GM23338 (cell line): ENCODE results near the gene CDYL2. TPM values are rescaled to one million over a fixed set of nuclear protein-coding genes. Genes with fewer than 3 reads are reported as not detected.
A peak's percentile ranks its signal among the peaks of the same experiment; 100 is the strongest.

Experiments used
- ATAC-seq: fragments of 200-7000 bp; cut with Tn5 transposase; 3 replicates; pipeline ENCODE4 v1.9.1; 2020
- DNase-seq: peaks from one replicate; pipeline ENCODE4 v3.0.0-alpha.2; 2015; ENCODE audit warnings: low spot score
- H2AFZ ChIP-seq: fragments of 200-600 bp; sonication (generic); 2 replicates; pipeline ENCODE4 v1.8.0; 2016; ENCODE audit warnings: antibody characterized with exemption, mild to moderate bottlenecking, moderate library complexity
- H3F3A ChIP-seq: fragments of 200-600 bp; sonication (generic); replicated peaks from 2 replicates; pipeline ENCODE4 v1.8.0; 2017; ENCODE audit warnings: antibody characterized with exemption, mixed run types, low read depth
- H3K27ac ChIP-seq: fragments of 200-600 bp; sonication (generic); 2 replicates; pipeline ENCODE4 v1.6.1; 2016; ENCODE audit warnings: low read depth
- H3K27me3 ChIP-seq: fragments of 200-600 bp; sonication (generic); 2 replicates; pipeline ENCODE4 v1.8.0; 2016; ENCODE audit warnings: mild to moderate bottlenecking, mixed run types, moderate library complexity; ENCODE audit not compliant: insufficient read depth
- H3K36me3 ChIP-seq: fragments of 200-600 bp; sonication (generic); 2 replicates; pipeline ENCODE4 v1.8.0; 2016; ENCODE audit warnings: mild to moderate bottlenecking; ENCODE audit not compliant: insufficient read depth
- H3K4me1 ChIP-seq: fragments of 200-600 bp; sonication (generic); 2 replicates; pipeline ENCODE4 v1.8.0; 2016; ENCODE audit warnings: mild to moderate bottlenecking, moderate library complexity; ENCODE audit not compliant: insufficient read depth
- H3K4me2 ChIP-seq: fragments of 200-600 bp; sonication (generic); 2 replicates; pipeline ENCODE4 v1.7.1; 2017; ENCODE audit warnings: mixed run types
- H3K4me3 ChIP-seq: fragments of 200-600 bp; sonication (generic); 2 replicates; pipeline ENCODE4 v1.6.1; 2016; ENCODE audit warnings: mixed run types
- H3K79me2 ChIP-seq: fragments of 200-600 bp; sonication (generic); replicated peaks from 2 replicates; pipeline ENCODE4 v1.8.0; 2017; ENCODE audit warnings: mild to moderate bottlenecking; ENCODE audit not compliant: insufficient read depth
- H3K9me2 ChIP-seq: fragments of 200-600 bp; sonication (generic); 2 replicates; pipeline ENCODE4 v1.8.0; 2017; ENCODE audit not compliant: insufficient read depth
- H4K20me1 ChIP-seq: fragments of 200-600 bp; sonication (generic); replicated peaks from 2 replicates; pipeline ENCODE4 v1.8.0; 2017; ENCODE audit warnings: mild to moderate bottlenecking; ENCODE audit not compliant: insufficient read depth
- H3K27ac Mint-ChIP-seq: 2 replicates; pipeline ENCODE4 v1.8.0; 2020; ENCODE audit warnings: inconsistent platforms, mild to moderate bottlenecking, moderate library complexity, mixed read lengths
- H3K27me3 Mint-ChIP-seq: 3 replicates; pipeline ENCODE4 v1.8.0; 2022; ENCODE audit warnings: low read depth, mild to moderate bottlenecking, moderate library complexity, mixed read lengths, inconsistent platforms; ENCODE audit not compliant: insufficient read depth, poor library complexity
- H3K36me3 Mint-ChIP-seq: 3 replicates; pipeline ENCODE4 v1.8.0; 2021; ENCODE audit warnings: low read depth, mild to moderate bottlenecking, inconsistent platforms, moderate library complexity, mixed read lengths
- H3K4me1 Mint-ChIP-seq: 3 replicates; pipeline ENCODE4 v1.8.0; 2020; ENCODE audit warnings: mild to moderate bottlenecking, inconsistent platforms, mixed read lengths
- H3K4me3 Mint-ChIP-seq: 3 replicates; pipeline ENCODE4 v1.8.0; 2021; ENCODE audit warnings: moderate library complexity, mild to moderate bottlenecking, inconsistent platforms, mixed read lengths
- H3K9me3 Mint-ChIP-seq: 3 replicates; pipeline ENCODE4 v1.8.0; 2020; ENCODE audit warnings: moderate library complexity, mild to moderate bottlenecking, inconsistent platforms, mixed read lengths
- CREB1 ChIP-seq: fragments of 250-450 bp; sonication (Bioruptor Pico); IDR thresholded peaks from 2 replicates; pipeline ENCODE4 v1.5.0; 2020; ENCODE audit warnings: low read depth, mild to moderate bottlenecking, moderate library complexity
- EZH2 ChIP-seq: fragments of 200-600 bp; sonication (generic); IDR thresholded peaks from one replicate; pipeline ENCODE4 v1.8.0; 2017; ENCODE audit warnings: antibody characterized with exemption, mild to moderate bottlenecking, low read depth; ENCODE audit not compliant: unreplicated experiment
- EZH2phosphoT487 ChIP-seq: fragments of 200-600 bp; sonication (generic); IDR thresholded peaks from one replicate; pipeline ENCODE4 v1.8.1; 2018; ENCODE audit warnings: antibody characterized with exemption; ENCODE audit not compliant: unreplicated experiment
- JUNB ChIP-seq: IDR thresholded peaks from one replicate; pipeline ENCODE4 v1.6.1; 2016; ENCODE audit warnings: antibody characterized with exemption; ENCODE audit not compliant: unreplicated experiment
- NANOG ChIP-seq: IDR thresholded peaks from 2 replicates; pipeline ENCODE4 v1.6.1; 2016; ENCODE audit warnings: antibody characterized with exemption, borderline replicate concordance
- POLR2AphosphoS5 ChIP-seq: IDR thresholded peaks from 2 replicates; pipeline ENCODE4 v1.6.1; 2016; ENCODE audit warnings: antibody characterized with exemption, low read depth
- STAT1 ChIP-seq: IDR thresholded peaks from one replicate; pipeline ENCODE4 v1.6.1; 2016; ENCODE audit warnings: antibody characterized with exemption; ENCODE audit not compliant: unreplicated experiment
- ZNF114 ChIP-seq: fragments of 250-450 bp; sonication (Bioruptor Pico); IDR thresholded peaks from 2 replicates; pipeline ENCODE4 v1.5.0; 2020; ENCODE audit warnings: mild to moderate bottlenecking, moderate library complexity
- ZNF331 ChIP-seq: fragments of 250-450 bp; sonication (Bioruptor Pico); IDR thresholded peaks from 2 replicates; pipeline ENCODE4 v1.5.0; 2020; ENCODE audit warnings: low read depth, mild to moderate bottlenecking, moderate library complexity
- polyA plus RNA-seq: library from polyadenylated mRNA; unstranded; fragments of >200 nt; fragmentation: Nextera tagmentation; extraction: Ambion mirVana; gene quantifications from 2 replicates; pipeline ENCODE4 v1.2.1, GENCODE V29; 2016
- total RNA-seq: library from RNA; depleted of rRNA; stranded (reverse); fragments of >200 nt; shearing (Covaris generic); gene quantifications from 2 replicates; pipeline ENCODE4 v1.2.3, GENCODE V29; 2014
- TF ChIP-seq, protein P1 (sequence below): IDR thresholded peaks from 2 replicates; pipeline ENCODE4 v1.6.1; 2016; ENCODE audit warnings: antibody characterized with exemption
- TF ChIP-seq, protein P2 (sequence below), 2 experiments: fragments of 200-600 bp in 1 of 2; sonication (generic) in 1 of 2; conservative IDR thresholded peaks; 2 replicates each; pipeline versions ENCODE4 v1.5.1 to v1.6.1; 2016 to 2017; ENCODE audit warnings: antibody characterized with exemption in 2 of 2, low read depth in 2 of 2, mild to moderate bottlenecking in 2 of 2, moderate library complexity in 1 of 2
- TF ChIP-seq, protein P3 (sequence below): IDR thresholded peaks from one replicate; pipeline ENCODE4 v1.6.1; 2018; ENCODE audit warnings: antibody characterized with exemption; ENCODE audit not compliant: unreplicated experiment
- TF ChIP-seq, protein P4 (sequence below): fragments of 250-450 bp; sonication (Bioruptor Pico); IDR thresholded peaks from 2 replicates; pipeline ENCODE4 v1.5.0; 2020; ENCODE audit warnings: mild to moderate bottlenecking, moderate library complexity

Gene CDYL2
- total and polyA plus RNA-seq, 2 experiments from 2014 or later, result 0.82 to 4.3 TPM

DNA sequence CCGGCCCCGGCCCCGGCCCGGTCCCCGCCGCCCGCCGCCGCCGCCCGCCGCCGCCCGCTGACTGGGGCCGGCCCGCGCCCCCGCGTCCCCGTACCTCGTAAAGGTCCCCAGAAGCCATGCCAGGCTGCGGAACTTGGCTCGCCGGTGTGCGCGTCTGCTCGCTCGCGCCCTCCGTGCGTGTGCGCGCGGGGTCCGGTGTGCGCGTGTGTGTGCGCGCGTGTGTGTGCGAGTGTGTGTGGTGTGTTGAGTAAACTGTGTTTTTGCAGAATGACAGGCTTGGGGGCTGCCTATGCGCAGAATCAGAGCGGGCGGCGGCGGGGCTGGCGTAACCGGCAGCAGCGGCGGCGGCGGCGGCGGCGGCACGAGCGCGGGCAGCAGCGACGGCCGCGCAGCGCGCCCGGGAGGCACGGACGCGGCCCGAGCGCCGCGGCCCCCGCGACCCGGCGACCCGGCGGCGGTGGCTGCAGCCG lies 307 bp downstream of the CDYL2 start:
- Mint-ChIP-seq H3K36me3 (no peaks in the 10 kb centered on the region), H3K4me3 (peak overlapping the region; percentile 90), H3K9me3 (no peaks in the 10 kb centered on the region), H3K27ac (no peak overlapping the region), H3K27me3 (peaks cover 22% of the 10 kb centered on the region), H3K4me1 (no peaks in the 10 kb centered on the region)
- ATAC-seq, result peak; percentile 30
- H3K27me3 ChIP-seq, result peaks cover 27% of the 10 kb centered on the region
- no peaks in the 10 kb centered on the region for H3F3A ChIP-seq
- peak overlapping the region; percentile 68 for H3K4me3 ChIP-seq
- peak; percentile 50 for DNase-seq
- H3K9me2 ChIP-seq, result peaks cover 12% of the 10 kb centered on the region
- H2AFZ ChIP-seq, result no peak overlapping the region
- H3K4me2 ChIP-seq, result peak overlapping the region; percentile 78; the same call in 1 of the 2 replicates
- TF ChIP-seq POLR2AphosphoS5, result no peak
- TF ChIP-seq EZH2, result no peak
- no peak for TF ChIP-seq JUNB
- TF ChIP-seq ZNF114 (CRISPR knock-in tag), result no peak
- TF ChIP-seq, protein P1, sequence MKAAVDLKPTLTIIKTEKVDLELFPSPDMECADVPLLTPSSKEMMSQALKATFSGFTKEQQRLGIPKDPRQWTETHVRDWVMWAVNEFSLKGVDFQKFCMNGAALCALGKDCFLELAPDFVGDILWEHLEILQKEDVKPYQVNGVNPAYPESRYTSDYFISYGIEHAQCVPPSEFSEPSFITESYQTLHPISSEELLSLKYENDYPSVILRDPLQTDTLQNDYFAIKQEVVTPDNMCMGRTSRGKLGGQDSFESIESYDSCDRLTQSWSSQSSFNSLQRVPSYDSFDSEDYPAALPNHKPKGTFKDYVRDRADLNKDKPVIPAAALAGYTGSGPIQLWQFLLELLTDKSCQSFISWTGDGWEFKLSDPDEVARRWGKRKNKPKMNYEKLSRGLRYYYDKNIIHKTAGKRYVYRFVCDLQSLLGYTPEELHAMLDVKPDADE, result no peak
- TF ChIP-seq CREB1 (CRISPR knock-in tag), result no peak
- TF ChIP-seq, protein P2, sequence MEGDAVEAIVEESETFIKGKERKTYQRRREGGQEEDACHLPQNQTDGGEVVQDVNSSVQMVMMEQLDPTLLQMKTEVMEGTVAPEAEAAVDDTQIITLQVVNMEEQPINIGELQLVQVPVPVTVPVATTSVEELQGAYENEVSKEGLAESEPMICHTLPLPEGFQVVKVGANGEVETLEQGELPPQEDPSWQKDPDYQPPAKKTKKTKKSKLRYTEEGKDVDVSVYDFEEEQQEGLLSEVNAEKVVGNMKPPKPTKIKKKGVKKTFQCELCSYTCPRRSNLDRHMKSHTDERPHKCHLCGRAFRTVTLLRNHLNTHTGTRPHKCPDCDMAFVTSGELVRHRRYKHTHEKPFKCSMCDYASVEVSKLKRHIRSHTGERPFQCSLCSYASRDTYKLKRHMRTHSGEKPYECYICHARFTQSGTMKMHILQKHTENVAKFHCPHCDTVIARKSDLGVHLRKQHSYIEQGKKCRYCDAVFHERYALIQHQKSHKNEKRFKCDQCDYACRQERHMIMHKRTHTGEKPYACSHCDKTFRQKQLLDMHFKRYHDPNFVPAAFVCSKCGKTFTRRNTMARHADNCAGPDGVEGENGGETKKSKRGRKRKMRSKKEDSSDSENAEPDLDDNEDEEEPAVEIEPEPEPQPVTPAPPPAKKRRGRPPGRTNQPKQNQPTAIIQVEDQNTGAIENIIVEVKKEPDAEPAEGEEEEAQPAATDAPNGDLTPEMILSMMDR (conservative IDR thresholded peaks at IDR 0.05; ENCODE audit: low read depth in 2 of 2), result no peak
- TF ChIP-seq NANOG, result no peak
- no peak for TF ChIP-seq ZNF331
- TF ChIP-seq, protein P3, sequence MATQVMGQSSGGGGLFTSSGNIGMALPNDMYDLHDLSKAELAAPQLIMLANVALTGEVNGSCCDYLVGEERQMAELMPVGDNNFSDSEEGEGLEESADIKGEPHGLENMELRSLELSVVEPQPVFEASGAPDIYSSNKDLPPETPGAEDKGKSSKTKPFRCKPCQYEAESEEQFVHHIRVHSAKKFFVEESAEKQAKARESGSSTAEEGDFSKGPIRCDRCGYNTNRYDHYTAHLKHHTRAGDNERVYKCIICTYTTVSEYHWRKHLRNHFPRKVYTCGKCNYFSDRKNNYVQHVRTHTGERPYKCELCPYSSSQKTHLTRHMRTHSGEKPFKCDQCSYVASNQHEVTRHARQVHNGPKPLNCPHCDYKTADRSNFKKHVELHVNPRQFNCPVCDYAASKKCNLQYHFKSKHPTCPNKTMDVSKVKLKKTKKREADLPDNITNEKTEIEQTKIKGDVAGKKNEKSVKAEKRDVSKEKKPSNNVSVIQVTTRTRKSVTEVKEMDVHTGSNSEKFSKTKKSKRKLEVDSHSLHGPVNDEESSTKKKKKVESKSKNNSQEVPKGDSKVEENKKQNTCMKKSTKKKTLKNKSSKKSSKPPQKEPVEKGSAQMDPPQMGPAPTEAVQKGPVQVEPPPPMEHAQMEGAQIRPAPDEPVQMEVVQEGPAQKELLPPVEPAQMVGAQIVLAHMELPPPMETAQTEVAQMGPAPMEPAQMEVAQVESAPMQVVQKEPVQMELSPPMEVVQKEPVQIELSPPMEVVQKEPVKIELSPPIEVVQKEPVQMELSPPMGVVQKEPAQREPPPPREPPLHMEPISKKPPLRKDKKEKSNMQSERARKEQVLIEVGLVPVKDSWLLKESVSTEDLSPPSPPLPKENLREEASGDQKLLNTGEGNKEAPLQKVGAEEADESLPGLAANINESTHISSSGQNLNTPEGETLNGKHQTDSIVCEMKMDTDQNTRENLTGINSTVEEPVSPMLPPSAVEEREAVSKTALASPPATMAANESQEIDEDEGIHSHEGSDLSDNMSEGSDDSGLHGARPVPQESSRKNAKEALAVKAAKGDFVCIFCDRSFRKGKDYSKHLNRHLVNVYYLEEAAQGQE, result no peak
- TF ChIP-seq STAT1, result no peak
- TF ChIP-seq, protein P4, sequence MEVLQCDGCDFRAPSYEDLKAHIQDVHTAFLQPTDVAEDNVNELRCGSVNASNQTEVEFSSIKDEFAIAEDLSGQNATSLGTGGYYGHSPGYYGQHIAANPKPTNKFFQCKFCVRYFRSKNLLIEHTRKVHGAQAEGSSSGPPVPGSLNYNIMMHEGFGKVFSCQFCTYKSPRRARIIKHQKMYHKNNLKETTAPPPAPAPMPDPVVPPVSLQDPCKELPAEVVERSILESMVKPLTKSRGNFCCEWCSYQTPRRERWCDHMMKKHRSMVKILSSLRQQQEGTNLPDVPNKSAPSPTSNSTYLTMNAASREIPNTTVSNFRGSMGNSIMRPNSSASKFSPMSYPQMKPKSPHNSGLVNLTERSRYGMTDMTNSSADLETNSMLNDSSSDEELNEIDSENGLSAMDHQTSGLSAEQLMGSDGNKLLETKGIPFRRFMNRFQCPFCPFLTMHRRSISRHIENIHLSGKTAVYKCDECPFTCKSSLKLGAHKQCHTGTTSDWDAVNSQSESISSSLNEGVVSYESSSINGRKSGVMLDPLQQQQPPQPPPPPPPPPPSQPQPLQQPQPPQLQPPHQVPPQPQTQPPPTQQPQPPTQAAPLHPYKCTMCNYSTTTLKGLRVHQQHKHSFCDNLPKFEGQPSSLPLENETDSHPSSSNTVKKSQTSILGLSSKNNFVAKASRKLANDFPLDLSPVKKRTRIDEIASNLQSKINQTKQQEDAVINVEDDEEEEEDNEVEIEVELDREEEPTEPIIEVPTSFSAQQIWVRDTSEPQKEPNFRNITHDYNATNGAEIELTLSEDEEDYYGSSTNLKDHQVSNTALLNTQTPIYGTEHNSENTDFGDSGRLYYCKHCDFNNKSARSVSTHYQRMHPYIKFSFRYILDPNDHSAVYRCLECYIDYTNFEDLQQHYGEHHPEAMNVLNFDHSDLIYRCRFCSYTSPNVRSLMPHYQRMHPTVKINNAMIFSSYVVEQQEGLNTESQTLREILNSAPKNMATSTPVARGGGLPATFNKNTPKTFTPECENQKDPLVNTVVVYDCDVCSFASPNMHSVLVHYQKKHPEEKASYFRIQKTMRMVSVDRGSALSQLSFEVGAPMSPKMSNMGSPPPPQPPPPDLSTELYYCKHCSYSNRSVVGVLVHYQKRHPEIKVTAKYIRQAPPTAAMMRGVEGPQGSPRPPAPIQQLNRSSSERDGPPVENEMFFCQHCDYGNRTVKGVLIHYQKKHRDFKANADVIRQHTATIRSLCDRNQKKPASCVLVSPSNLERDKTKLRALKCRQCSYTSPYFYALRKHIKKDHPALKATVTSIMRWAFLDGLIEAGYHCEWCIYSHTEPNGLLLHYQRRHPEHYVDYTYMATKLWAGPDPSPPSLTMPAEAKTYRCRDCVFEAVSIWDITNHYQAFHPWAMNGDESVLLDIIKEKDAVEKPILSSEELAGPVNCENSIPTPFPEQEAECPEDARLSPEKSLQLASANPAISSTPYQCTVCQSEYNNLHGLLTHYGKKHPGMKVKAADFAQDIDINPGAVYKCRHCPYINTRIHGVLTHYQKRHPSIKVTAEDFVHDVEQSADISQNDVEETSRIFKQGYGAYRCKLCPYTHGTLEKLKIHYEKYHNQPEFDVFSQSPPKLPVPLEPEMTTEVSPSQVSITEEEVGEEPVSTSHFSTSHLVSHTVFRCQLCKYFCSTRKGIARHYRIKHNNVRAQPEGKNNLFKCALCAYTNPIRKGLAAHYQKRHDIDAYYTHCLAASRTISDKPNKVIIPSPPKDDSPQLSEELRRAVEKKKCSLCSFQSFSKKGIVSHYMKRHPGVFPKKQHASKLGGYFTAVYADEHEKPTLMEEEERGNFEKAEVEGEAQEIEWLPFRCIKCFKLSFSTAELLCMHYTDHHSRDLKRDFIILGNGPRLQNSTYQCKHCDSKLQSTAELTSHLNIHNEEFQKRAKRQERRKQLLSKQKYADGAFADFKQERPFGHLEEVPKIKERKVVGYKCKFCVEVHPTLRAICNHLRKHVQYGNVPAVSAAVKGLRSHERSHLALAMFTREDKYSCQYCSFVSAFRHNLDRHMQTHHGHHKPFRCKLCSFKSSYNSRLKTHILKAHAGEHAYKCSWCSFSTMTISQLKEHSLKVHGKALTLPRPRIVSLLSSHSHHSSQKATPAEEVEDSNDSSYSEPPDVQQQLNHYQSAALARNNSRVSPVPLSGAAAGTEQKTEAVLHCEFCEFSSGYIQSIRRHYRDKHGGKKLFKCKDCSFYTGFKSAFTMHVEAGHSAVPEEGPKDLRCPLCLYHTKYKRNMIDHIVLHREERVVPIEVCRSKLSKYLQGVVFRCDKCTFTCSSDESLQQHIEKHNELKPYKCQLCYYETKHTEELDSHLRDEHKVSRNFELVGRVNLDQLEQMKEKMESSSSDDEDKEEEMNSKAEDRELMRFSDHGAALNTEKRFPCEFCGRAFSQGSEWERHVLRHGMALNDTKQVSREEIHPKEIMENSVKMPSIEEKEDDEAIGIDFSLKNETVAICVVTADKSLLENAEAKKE (CRISPR knock-in tag), result no peak
- no peak for TF ChIP-seq EZH2phosphoT487
- H4K20me1 ChIP-seq, result no peaks in the 10 kb centered on the region
- H3K36me3 ChIP-seq, result no peaks in the 10 kb centered on the region
- H3K4me1 ChIP-seq, result no peaks in the 10 kb centered on the region; the same call in 1 of the 2 replicates
- H3K27ac ChIP-seq, result no peak overlapping the region
- no peaks in the 10 kb centered on the region for H3K79me2 ChIP-seq
